PFSK-1 (cell line): ENCODE measurements around the gene NCAN.

ENCODE experiments used
- FOXP2 ChIP-seq: optimal IDR thresholded peaks from 2 replicates; pipeline ENCODE3; 2011; ENCODE audit warnings: borderline replicate concordance, control low read depth, inconsistent platforms; ENCODE audit not compliant: insufficient read depth; ENCODE audit errors: extremely low read length, extremely low read depth
- POLR2AphosphoS5 ChIP-seq: IDR thresholded peaks from 2 replicates; pipeline ENCODE4 v1.6.1; 2012; ENCODE audit warnings: low read depth, mild to moderate bottlenecking, control low read depth, low read length, moderate library complexity
- REST ChIP-seq, 2 experiments: IDR thresholded peaks; 2 replicates each; pipeline versions ENCODE4 v1.6.1 to v1.8.0; 2011 to 2012; ENCODE audit warnings: low read depth in 2 of 2, low read length in 2 of 2, control low read depth in 1 of 2, inconsistent platforms in 1 of 2, mild to moderate bottlenecking in 1 of 2, moderate library complexity in 1 of 2; ENCODE audit not compliant: insufficient read depth in 1 of 2
- SIN3A ChIP-seq: IDR thresholded peaks from 2 replicates; pipeline ENCODE4 v1.6.1; 2012; ENCODE audit warnings: mild to moderate bottlenecking, low read length, moderate library complexity, borderline replicate concordance; ENCODE audit not compliant: insufficient read depth
- TAF1 ChIP-seq: IDR thresholded peaks from 2 replicates; pipeline ENCODE4 v1.6.1; 2012; ENCODE audit warnings: low read length, control low read depth, borderline replicate concordance; ENCODE audit not compliant: insufficient read depth

The NCAN gene

GRCh38 chr19:19270749-19271571, 59.2 kb downstream of the NCAN start:
- no peak for TF ChIP-seq FOXP2
- TF ChIP-seq TAF1, result no peak
- no peak for TF ChIP-seq SIN3A

- TF ChIP-seq TAF1 (no peak), REST (IDR thresholded peaks at IDR 0.05; ENCODE audit: insufficient read depth in 1 of 2, low read depth in 2 of 2, low read length in 2 of 2) (no peak), FOXP2 (no peak), SIN3A (no peak), POLR2AphosphoS5 (no peak)
These were observed 60.3 kb downstream of the NCAN start for GRCh38 chr19:19271828-19272599.

GRCh38 chr19:19274146-19274545, 62.4 kb downstream of the NCAN start:
- TF ChIP-seq SIN3A (no peak), TAF1 (no peak), REST (IDR thresholded peaks at IDR 0.05; ENCODE audit: insufficient read depth in 1 of 2, low read depth in 2 of 2, low read length in 2 of 2) (no peak), POLR2AphosphoS5 (no peak), FOXP2 (no peak)

- no peak for TF ChIP-seq TAF1
- TF ChIP-seq REST (IDR thresholded peaks at IDR 0.05; ENCODE audit: insufficient read depth in 1 of 2, low read depth in 2 of 2, low read length in 2 of 2), result no peak
- no peak for TF ChIP-seq SIN3A
- TF ChIP-seq POLR2AphosphoS5, result no peak
- no peak for TF ChIP-seq FOXP2
These were observed 63.2 kb downstream of the NCAN start for GRCh38 chr19:19274716-19275565.

- TF ChIP-seq FOXP2 (no peak), REST (IDR thresholded peaks at IDR 0.05; ENCODE audit: insufficient read depth in 1 of 2, low read depth in 2 of 2, low read length in 2 of 2) (no peak), SIN3A (no peak), POLR2AphosphoS5 (no peak), TAF1 (no peak)
These were observed 64.6 kb downstream of the NCAN start for GRCh38 chr19:19276386-19276785.
